GM18507 (cell line): ENCODE results near the gene FBXL4.
"Not testable (repeated sequence)": the region's sequence is repeated elsewhere in the genome, so short reads cannot be mapped to it uniquely, and the experiment has no call there.

Experiments used
- DNase-seq: peaks from one replicate; pipeline ENCODE4 v3.0.0; 2011; ENCODE audit warnings: low read depth; ENCODE audit not compliant: insufficient read length; ENCODE audit errors: extremely low spot score
- FAIRE-seq: peaks from 2 replicates; lab custom pipeline; 2011; peaks lifted over from hg19 to GRCh38; lab: Jason Lieb, UNC

FBXL4 gene

DNA sequence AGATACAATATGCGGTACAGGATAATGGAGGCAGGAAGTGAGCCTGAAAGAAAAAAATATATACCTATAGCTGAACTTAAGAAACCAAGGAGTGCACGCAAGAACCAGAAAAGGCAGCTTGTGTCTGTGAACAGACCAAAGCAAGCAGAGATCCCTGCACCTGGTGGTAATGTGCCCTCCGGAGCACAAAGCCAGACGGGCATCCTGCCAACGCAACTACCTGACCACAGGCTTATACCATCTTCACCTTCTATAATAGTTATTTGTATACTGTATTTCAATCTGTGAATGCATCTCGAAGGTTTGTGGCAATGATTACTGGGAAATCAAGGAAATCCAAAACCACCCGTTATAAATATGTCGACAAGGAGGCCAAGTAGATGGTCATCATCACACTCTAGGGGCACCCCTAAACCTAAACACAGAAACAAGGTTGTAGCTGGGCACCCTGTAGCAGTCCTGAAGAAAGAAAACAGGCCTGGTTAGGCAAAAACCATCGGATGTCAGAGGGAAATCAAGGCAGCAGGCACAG lies 801 bp downstream of the FBXL4 start:
- DNase-seq (no peak), FAIRE-seq (peak; percentile 84)

DNA sequence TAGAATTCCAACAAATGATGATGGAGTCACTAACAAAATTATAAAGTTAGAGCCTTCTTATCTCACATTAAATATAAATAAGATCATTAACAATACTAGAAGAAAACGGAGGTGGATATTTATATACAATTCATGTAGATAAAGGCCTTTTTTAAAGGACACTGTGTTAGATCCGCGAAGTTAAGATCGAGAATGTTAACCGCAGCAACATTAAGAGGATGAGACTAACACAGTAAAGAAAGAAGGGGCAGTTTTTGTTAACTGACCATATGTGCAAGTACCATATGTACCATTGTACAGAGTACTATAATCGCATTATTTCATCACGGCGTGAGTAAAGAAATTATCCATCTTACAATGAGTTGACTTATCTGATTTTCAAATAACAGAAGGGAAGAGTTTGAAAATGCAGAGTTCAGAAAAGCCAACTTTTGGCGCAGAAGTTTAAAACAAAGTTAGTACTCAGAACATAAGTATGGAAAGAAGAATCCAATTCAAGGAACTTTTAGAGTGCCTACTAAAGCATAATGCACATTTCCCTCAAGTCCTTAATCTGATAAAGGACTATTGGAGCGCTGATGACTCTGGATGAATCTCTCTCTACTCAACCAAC lies 1.4 kb downstream of the FBXL4 start:
- FAIRE-seq (no peak), DNase-seq (no peak)

DNA sequence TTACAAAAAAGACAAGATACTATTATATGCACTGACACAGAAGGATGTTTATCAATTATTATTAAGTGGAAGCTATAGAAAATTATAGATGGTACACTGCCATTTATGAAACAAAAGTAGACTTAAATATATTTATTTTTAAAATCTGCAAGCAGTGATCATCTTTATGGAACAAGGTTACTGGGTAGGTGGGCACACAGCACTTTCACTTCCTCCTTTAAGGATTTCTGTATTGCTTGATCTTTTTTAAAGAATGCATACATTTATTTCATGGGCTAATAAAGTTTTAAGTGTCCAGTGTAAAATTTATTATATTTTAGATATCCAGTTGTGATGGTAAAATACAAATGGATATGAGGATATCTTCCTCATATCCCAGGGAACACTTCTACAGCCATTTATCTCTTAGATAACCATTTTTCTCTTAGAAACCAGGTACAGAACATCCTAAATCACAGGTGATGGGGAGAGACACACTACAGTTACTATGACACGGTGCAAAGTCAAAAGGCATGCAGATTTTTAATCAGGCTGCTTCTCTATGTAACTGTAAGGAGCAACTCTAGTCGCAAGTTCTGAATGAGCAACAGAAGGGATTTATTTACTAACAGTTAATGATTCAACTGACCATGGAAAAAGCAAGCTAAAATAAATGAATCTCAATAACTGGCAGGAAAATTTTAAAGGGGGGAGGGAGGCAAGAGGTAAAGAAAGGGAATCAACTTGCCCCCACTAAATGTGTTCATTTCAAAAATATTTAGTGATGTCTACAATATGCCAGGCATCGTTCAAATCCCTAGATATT lies 2.2 kb downstream of the FBXL4 start:
- DNase-seq: no peak
- FAIRE-seq: peak; percentile 15

DNA sequence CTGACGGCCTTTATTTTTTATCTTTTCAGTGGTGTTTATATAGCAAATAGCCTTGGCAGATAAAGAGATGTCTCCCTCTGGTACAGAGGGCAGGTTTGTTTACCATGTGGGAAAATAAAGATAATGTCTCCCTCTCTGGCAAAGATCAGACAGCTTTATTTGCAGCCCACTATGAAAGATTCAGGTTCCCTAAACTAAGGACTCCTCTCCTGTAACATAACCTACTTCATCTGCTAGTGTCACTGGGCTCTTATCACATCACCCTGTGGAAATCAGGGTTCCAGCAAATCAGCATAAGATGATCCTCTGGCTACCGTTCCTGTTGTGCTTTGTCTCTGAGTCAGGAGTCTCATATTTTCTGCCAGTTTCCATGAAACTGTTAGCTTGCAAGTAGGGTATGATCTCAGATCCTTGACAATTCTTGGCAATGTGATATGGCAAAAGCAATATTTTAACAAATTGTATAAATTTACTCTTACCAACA lies 3.1 kb downstream of the FBXL4 start:
- DNase-seq (no peak), FAIRE-seq (no peak)

DNA sequence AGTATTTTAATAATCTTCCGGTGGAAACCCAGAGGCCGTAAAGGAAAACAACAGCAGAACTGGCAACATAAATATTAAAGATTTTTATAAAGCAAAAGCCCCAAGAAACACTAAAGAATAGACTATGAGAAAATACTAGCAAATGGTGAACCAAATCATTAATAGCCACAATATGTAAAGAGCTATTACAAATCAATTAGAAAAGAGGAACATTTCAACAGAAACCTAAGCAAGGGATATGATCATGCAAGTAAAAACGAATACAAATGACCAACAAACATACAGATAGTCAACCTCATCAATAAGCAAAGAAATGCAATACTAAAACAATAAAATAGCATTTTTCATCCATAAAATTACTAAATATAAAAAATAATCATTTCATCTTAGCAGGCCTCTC lies 3.6 kb downstream of the FBXL4 start:
- DNase-seq: no peak
- FAIRE-seq: no peak

DNA sequence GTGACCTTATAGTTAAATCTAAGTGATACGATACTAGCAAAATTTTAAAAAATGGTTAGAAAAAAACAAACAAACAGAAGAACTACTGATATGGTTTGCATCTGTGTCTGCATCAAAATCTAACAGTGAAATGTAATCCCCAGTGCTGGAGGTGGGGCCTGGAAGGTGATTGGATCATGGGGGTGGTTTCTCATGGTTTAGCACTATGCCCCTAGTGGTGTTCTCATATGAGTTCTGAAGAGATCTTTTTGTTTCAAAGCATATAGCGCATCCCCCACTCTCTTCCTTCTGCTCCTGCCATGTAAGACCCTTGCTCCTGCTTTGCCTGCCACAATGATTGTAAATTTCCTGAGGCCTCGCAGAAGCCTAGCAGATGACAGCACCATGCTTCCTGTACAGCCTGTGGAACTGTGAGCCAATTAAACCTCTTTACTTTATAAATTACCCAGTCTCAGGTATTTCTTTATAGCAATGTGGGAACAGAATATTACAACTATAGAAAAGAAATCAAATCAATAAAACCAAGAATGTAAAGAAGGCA lies 5.4 kb downstream of the FBXL4 start:
- FAIRE-seq (no peak), DNase-seq (no peak)

DNA sequence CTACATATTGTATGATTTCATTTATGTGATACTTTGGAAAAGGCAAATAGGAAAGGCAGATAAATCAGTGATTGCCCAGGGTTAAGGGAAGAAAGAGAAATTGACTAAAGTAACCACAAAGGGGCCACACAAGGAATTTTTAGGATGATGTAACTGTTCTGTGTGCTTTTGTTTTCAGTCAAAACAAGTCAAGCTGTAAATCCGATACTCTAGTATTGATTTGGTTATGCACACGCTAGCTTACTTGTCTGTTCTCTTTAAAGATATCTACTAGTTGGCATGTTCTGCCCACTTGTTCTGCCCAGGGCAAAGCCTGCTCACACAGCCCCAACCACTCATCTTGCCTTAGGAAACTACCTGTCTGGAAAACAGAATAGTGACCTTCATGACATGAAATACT lies 6.4 kb downstream of the FBXL4 start:
- FAIRE-seq (no peak), DNase-seq (no peak)

DNA sequence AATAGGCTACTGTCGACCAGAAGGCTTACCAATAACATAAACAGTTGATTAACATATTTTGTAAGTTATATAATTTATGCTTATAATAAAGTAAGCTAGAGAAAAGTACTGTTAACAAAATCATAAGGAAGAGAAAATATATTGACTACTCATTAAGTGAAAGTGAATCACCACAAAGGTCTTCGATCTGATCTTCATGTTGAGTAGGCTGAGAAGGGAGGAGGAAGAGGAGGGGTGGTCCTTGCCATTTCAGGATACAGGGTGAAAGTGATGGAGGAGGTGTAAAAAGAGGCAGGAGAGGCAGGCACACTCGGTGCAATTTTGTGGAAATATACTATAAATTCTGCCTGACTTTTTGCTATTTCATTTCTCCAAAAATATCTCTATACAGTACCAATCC lies 10.4 kb downstream of the FBXL4 start:
- FAIRE-seq (no peak), DNase-seq (no peak)

DNA sequence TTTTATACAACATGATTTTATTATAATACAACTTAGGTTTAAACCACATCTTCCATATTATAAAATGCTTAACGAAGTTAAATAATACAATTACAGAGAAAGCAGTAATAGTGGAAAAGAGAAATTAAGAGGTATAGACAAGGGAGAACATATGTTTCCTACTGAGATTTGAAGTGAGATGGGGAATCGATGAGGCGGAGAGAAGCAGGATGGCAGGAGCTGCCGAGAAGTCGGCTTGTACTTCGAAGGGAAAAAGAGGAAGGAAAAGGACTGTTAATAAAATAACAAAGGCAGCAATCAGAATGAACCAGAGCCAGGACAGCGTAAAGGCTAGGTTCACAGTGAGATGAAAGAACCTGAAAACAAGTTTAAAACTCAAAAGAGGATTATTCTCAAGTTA lies 15.4 kb downstream of the FBXL4 start:
- DNase-seq (no peak), FAIRE-seq (no peak)

DNA sequence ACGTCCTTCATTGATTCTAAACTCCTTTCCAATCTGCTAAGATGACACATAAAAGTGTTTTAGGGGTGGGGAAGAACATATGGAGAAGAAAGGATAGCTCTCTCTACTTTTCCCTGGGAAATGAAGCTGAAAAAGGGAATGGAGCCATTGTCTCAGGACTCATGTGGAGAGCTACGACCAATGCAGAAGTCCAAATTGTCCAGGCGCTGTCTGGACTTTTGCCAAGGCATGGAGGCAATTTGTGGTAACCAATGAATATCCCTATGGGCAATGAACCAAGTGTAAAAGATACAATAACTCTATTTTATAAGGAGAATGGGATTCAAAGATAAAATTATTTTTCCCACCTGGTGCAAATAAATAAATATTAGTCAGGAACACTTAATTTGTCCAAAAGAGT lies 16.1 kb downstream of the FBXL4 start:
- FAIRE-seq: no peak
- no peak for DNase-seq

DNA sequence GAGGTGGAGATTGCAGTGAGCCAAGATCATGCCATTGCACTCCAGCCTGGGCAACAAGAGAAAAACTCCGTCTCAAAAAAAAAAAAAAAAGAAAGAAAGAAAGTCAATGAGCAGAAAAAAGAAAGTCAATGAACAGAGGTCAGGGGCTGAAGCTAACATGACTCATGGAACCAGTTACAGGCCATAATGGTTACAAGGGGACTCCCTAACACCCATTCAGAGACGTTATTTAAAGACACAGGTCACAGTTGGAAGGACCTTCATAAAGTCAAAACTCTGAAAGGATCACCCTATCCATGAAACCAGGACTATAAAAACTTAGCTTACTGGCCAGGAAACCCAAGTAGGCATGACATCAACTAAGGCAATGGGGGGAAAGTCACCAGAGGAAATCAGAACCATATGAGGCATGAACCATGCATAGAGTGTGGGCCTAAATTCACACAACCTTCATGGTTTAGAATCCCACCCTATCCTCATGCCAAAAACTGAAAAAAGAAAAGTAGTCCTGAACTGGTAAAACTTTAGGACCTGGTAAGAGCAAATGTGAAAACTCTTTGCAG lies 18.2 kb downstream of the FBXL4 start:
- no peak for FAIRE-seq
- no peak for DNase-seq

DNA sequence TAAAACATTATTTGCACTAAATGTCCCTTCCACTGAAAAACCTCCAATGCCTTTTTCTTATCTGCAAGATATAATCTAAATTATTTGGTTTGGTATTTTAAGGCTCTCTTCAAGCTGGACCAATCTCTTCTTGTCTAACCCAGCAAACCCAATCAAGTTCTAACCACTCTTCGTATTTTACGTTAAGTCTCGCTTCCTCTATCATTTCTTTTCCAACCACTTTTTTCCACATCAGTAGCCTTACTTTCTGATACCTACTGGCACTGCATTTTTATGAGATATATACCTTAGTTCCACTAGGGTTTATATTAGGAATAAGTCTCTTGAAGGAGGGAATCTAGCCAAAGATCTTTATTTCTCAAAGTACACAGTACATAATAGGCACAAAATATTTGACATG lies 19.1 kb downstream of the FBXL4 start:
- DNase-seq (no peak), FAIRE-seq (no peak)

DNA sequence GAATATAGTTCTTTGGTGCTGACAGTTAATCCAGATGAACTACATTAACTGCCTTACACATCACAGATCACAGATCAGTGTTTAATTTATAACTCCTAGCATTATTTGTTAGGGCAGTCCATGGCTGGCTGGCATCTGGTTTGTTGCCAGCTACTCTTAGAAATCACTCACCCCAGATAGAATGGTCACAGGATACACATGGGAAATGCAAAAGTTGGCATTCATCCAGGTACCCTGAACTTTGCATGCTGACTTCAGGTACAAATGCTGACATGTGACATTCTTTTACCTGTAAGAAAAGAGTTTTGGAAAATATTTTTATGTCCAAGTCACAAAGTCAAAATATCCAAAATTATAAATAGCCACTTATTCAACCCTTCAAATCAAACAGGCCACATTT lies 20.2 kb downstream of the FBXL4 start:
- no peak for DNase-seq
- FAIRE-seq: peak; percentile 36

DNA sequence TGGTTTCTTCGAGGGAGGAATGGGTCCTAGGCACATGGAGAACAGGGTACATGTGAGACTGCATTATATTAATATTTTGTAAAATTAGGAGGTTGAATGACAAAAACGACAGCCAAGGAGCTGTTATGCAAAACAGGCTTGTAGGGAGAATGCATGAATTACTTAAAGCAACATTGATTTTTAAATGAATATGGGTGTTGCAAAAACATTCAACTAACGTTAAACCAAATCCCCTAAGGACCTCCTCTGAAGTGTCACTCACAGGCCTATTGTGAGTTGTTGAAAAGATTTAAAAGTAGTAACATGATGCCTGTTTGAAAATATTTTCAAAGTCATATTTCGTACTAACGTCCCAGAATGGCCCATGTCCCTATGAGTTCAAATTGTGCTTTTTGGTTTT lies 21.9 kb downstream of the FBXL4 start:
- FAIRE-seq: no peak
- DNase-seq: no peak

DNA sequence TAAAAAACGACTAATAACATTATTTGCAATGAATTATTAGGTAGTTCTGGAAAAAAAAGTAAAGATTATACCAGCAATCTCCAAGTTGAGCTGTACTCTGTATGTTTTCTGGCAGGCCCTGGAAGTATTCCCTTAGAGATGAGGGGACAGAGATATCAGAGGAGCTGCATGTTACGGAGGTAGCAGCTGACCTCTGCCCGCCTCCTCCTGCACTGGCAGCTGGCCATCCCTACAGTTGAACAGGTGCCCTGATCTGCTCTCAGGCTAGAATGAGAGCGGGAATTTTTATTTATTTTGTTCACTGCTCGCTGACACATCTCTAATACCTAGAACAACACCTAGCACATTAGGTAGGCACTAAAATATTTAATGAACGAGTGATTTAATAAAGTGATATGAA lies 23.1 kb downstream of the FBXL4 start:
- no peak for DNase-seq
- FAIRE-seq: no peak

DNA sequence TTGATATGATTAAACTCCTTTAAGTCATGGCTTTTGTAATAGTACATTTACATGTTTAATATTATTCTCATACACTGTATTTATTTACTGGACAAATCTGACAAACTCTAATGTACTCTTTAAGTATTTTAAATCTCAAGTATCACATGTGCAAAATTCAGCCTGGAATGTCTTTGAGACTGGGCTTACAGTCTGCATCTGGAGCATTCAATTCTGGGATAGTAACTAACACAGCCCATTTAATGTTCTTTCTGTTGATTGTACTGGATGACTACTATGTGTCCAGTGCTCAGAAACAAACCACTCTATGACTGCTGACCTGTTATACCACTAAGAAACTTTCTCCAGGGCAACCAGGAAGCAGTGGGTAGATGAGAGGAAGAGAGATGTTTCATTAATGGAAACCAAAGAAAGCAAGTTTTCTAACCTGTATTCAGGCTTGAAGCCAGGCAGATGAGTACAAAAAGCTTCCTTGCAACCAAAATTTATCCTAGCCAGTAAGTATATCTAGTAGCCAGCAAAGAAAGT lies 26.8 kb downstream of the FBXL4 start:
- peak; percentile 73 for FAIRE-seq
- DNase-seq: peak; percentile 1

DNA sequence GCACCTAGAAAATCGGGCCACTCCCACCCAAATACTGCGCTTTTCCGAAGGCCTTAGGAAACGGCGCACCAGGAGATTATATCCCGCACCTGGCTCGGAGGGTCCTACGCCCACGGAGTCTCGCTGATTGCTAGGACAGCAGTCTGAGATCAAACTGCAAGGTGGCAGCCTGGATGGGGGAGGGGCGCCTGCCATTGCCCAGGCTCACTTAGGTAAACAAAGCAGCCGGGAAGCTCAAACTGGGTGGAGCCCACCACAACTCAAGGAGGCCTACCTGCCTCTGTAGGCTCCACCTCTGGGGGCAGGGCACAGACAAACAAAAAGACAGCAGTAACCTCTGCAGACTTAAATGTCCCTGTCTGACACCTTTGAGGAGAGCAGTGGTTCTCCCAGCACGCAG lies 36.8 kb downstream of the FBXL4 start:
- DNase-seq, FAIRE-seq: not testable (repeated sequence)

DNA sequence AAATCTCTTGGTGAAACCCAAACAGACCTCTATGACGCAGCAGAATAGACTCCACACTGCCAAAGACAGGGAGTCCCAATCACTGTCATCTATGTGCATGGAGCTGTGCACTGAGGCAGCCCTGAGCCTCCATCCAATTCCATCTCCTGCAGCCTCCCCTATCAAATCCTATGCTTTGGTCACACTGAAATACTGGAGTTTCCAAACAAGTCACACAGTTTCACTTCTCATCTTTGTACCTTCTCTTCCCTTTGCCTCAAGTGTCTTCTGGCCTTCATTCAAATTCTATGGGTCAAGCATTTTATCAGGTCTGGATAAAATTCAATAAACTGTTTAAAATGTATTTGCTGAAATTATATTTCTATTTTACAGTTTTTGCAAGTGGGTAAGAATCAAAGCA lies 38.5 kb downstream of the FBXL4 start:
- DNase-seq: no peak
- FAIRE-seq: no peak

DNA sequence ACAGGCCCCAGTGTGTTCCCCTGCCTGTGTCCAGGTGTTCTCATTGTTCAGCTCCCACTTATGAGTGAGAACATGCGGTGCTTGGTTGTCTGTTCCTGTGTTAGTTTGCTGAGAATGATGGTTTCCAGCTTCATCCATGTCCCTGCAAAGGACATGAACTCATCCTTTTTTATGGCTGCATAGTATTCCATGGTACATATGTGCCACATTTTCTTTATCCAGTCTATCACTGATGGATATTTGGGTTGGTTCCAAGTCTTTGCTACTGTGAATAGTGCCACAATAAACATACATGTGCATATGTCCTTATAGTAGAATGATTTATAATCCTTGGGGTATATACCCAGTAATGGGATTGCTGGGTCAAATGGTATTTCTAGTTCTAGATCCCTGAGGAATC lies 41.4 kb downstream of the FBXL4 start:
- DNase-seq, FAIRE-seq: not testable (repeated sequence)

DNA sequence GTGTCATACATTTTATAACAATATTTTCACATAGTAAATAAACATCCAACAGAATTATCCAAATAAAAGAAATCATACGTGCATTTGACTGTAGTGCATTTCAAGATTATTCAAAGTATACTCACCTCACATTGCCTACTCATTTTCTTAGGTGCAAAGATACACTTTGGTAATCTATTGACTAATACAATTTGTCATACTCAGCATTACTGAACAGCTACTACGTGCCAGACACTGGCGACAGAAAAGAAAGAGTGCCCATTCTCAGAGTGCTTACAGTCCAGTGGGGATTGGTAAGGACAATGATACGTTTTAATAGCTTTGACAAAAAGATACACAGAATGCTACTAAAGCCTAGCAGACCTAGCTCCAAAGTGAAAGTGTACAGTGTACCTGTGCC lies 42.0 kb downstream of the FBXL4 start:
- no peak for FAIRE-seq
- DNase-seq: no peak
